Kasumi-1 (cell line): ENCODE measurements around the gene SPPL3.
A peak's percentile ranks its signal among the peaks of the same experiment; 100 is the strongest.

Source experiments
- DNase-seq, 2 experiments: peaks; one replicate each; lab custom pipeline; 2025; lab: John Stamatoyannopoulos, UW

Gene SPPL3

DNA sequence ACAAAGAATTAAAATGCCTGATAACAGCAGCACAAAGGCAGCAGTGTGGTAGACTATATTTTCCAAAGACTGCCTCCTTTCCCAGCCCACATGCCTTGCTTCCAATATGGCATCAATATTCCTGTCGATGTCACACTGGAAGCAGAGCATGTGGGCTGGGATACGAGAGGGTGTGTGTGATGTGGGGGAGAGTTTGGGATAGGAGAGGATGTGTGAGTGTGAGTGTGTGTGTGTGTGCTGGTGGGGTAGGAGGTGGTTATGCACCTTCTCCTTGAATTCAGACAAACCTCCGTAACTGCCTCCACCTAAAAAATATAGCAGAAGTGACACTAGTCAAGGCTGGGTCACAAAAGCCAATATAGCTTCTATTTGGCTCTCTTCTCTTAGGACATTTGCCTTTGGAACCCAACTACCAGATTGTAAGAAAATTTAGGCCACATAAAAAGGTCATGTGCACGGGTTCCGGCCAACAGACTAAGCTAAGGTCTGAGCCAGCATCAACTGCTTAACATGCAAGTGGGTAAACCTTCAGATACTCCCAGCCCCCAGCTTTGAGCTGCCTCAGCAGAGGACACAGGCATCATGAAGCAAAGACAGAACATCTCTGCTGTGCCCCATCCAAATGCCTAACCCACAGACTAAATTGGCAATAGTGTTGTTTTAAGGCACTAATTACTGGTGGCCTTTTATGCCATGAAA, 29.5 kb downstream of the SPPL3 start:
- no peak for DNase-seq

- no peak for DNase-seq
These were observed 30.9 kb downstream of the SPPL3 start for GRCh38 chr12:120873226-120873625.

DNA sequence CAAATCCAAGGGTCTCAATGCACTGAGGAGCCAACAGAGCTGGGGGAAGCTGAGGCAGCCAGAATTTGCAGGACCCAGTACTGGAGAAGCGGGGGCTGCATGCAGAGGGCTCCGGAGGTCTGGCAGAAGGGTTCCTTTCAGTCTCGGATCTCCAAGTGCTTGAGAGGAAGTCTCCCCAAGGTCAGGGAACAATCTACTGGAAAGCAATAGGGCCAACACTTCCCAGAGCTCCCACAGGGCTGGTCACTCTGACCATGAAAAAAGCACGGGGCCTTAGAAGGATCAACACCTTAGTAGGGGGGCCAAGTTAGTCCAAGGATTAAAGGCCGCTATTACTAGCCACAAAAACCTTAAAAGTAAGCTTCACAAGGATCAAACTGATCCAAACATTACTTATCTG, 31.7 kb downstream of the SPPL3 start:
- no peak for DNase-seq

DNA sequence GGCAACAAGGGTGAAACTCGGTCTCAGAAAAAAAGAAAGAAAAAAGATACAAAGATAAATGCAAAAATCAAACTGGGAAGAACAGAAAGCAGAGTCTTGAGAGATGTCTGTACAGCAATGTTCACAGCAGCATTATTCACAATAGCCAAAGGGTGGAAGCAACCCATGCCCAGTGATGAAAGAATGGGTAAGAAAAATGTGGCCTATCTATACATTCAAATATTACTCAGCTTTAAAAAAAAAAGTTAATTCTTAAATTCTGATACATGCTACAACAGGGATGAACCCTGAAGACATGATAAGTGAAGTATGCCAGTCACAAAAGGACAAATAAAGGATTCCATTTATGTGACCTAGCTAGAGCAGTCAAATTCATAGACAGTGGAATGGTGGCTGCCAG, 33.7 kb downstream of the SPPL3 start:
- DNase-seq: no peak

- DNase-seq: no peak
These were observed 34.8 kb downstream of the SPPL3 start for GRCh38 chr12:120869376-120869775.

- no peak for DNase-seq
These were observed 38.0 kb downstream of the SPPL3 start for GRCh38 chr12:120866108-120866507.

DNA sequence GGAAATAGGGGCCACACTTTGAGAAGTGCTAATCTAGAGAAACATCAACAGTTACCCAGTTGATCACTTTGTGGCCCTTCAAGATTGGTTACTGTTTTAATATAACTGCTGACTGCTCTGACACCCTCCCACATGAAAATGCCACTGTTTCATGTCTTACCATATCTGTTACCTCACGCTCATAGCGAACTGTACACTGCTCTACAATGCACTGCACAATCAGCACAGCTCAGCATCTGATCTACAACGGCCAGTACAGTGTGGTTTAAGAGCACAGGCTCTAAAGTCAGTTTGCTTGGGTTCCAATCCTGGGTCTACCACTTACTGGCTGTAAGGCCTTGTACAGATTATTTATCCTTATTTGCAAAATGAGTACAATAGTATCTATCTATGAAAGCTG, 39.1 kb downstream of the SPPL3 start:
- DNase-seq: no peak

DNA sequence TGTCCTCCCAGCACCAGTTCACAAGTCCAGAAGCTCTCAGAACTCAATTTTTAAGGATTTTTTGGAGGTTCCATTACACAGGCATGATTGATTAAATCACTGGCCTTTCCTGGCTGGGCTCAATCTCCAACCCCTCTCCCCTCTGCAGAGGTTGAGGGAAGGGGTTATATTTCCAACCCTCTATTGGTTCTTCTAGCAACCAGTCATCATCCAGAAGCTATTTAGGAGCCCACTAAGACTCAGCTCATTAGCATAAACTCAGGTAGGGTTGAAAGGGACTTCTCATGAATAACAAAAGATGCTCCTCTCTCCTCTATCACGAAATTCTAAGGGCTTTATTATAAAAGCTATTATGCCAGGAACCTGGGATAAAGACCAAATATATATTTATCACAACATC, 41.5 kb downstream of the SPPL3 start:
- no peak for DNase-seq

DNA sequence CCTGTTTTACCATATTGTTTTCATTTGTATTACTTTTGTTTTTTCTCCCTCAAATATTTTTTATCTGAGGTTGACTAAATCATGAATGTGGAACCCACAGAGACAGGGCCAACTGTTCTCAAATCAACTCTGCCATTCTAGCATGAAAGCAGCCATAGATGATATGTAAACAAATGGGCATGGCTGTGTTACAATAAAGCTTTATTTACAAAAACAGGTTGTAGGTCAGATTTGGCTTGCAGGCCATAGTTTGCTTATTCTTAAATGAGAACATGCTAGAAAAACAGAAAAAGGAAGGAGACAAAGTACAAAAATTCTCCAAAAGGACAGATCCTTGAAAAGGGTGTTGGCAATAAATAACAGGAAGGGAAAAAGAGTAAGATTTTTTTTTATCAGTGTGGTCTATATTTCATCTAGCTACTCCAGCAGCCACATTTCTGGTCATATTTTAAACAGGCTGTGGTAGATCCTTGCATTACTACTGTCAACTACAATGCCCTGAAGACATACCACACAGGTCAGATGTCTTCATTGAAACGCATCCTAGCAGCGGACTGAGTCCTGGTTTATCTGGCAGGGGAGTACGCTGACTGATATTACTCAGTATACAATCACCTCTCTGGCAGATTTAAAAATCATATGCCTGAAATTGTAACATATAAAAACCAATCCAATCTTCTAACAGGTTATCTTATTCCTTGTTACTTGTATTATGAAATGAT, 42.9 kb downstream of the SPPL3 start:
- no peak for DNase-seq

DNA sequence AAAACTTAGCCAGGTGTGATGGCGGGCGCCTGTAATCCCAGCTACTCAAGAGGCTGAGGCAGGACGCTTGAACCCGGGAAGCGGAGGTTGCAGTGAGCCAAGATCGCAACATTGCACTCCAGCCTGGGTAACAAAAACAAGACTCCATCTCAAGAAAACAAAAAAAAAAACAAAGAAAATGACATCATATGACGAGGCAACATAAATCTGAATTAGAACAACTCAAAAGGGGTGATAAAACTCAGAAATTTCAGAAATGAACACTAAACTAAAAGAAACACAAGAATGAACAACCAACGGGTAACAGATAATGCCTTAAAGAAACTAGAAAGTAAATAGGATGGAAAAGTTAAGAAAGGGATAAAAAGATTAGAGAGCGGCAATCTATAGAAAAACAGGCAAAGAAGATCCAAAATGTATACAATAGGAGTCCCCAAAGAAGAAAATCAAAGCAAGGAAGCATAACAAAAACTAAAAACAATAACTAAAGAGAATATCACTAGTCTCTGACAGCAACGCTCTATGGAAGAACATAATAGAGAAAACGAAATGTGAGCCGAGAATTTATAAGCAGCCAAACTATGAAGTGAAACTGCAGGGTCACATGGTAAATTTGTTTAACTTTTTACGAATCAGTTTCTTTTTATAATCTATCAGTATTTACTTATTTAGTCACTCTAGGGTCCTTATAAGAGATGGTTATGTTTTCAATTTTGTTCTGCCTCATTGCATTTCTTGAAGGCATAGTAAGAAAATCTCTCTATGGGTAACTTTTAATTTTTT, 45.7 kb downstream of the SPPL3 start:
- DNase-seq: no peak

DNA sequence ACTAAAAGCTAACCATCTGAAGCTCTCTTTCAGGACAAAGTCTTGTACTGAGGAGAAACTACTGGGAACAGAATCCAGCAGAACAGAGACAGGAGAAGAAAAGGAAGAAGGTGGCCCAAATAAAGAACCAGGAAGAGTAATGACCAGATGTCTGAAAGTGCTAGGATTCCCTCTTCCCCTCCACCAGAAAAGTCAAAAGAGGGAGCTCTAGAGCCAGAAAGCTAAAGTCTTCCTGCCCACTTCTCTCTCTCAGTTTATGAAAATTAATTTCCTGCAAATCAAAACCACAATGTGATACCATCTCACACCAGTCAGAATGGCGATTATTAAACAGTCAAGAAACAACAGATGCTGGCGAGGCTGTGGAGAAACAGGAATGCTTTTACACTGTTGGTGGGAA, 47.2 kb downstream of the SPPL3 start:
- peak; percentile 38 to 40 for DNase-seq

GRCh38 chr12:120855823-120856588, 48.2 kb downstream of the SPPL3 start:
- no peak for DNase-seq

- DNase-seq: no peak
These were observed 49.4 kb downstream of the SPPL3 start for GRCh38 chr12:120854804-120855203.

GRCh38 chr12:120853188-120853587, 51.0 kb downstream of the SPPL3 start:
- no peak for DNase-seq

- no peak for DNase-seq
These were observed 52.2 kb downstream of the SPPL3 start for GRCh38 chr12:120851944-120852343.

- DNase-seq: no peak
These were observed 52.7 kb downstream of the SPPL3 start for GRCh38 chr12:120851444-120851843.

DNA sequence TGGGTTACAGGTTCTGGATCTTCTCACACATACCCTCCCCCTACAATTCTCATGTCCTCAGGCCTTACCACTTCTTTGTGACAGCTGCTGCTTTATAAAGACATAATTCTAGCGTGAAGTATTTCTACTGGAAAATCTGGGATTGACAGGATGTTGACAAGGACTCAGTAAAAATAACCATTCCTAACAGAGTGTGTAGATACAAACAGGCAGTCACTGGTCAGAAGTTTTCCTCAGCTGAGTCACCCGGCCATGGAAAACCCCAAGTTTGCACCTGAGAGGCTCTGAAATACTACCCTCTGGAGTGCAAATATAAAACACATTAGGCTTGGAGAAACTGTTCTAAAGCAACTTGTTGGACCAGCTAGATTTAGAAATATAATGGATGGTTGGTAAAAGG, 54.4 kb downstream of the SPPL3 start:
- DNase-seq: no peak

GRCh38 chr12:120847814-120848213, 56.3 kb downstream of the SPPL3 start:
- DNase-seq: peak; percentile 53 to 78

DNA sequence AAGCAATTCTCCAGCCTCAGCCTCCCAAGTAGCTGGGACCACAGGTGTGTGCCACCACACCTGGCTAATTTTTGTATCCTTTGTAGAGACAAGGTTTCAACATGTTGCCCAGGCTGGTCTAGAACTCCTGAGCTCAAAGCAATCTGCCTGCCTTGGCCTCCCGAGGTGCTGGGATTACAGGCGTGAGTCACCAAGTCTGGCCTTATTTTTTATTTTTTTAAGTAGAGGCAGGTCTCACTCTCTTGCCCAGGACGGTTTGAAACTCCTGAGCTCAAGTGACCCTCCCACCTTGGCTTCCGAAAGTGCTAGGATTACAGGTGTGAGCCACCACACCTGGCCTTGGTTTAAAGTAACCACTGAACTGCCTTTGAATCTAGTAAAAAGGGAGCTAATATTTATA, 56.8 kb downstream of the SPPL3 start:
- DNase-seq: no peak

DNA sequence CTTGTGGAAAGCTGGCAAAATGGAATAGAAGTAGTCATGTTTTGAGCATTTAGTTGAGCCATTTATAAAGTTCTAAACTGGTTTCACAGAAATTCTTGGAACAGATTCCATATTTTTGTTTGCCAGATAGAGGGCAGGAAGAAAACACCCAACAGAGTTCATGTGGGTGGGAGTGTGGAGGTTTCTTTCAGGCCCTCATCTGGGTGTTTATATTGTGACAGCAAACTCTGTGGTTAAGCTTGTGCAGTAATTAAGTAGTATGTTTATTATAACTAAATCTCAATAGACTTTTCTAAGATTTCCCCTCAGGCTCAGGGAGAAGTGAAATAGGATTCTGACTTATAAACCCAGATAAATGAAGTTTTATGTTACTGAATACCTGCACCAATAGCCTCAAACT, 57.4 kb downstream of the SPPL3 start:
- no peak for DNase-seq

DNA sequence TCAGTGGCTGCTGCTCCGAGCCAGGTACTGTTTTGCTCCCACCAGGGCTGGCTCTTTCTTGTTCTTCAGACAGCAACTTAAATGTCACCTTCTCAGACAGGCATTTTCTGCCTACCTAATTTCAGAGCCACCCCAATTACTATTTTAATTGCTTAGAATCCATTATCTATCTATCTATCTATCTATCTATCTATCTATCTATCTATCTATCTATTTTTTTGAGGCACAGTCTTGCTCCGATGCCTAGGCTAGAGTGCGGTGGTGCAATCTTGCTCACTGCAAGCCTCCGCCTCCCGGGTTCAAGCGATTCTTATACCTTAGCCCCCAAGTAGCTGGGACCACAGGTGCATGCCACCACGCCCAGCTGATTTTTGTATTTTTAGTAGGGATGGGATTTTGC, 58.5 kb downstream of the SPPL3 start:
- no peak for DNase-seq

GRCh38 chr12:120844768-120845449, 59.2 kb downstream of the SPPL3 start:
- DNase-seq: no peak
